Activated CD8-positive, alpha-beta T cell treated with anti-CD3 and anti-CD28 coated beads for 36 hours (primary cell): ENCODE data around the gene NLGN1. TPM values are rescaled to one million over a fixed set of nuclear protein-coding genes. Genes with fewer than 3 reads are reported as not detected.

Experiments used
- ATAC-seq: fragments of 200-7000 bp; cut with Tn5 transposase; one replicate; pipeline ENCODE4 v1.10.0; 2021; ENCODE audit warnings: mild to moderate bottlenecking, moderate library complexity
- CTCF ChIA-PET: fragments of 350-600 bp; sonication (Branson Sonifier 250); formaldehyde crosslinking; loops from one replicate; lab custom pipeline; 2021; ENCODE audit warnings: antibody characterized with exemption; lab: Charles Lee
- POLR2A ChIA-PET: fragments of 350-600 bp; sonication (Branson Sonifier 250); formaldehyde crosslinking; loops from one replicate; lab custom pipeline; 2021; ENCODE audit warnings: antibody characterized with exemption; lab: Charles Lee
- DNase-seq: peaks from one replicate; pipeline ENCODE4 v3.0.0-alpha.2; 2020
- H3K27ac Mint-ChIP-seq: one replicate; pipeline ENCODE4 v1.8.0; 2021; ENCODE audit warnings: mild to moderate bottlenecking, mixed read lengths
- H3K27me3 Mint-ChIP-seq: one replicate; pipeline ENCODE4 v1.8.0; 2021; ENCODE audit warnings: mixed read lengths
- H3K36me3 Mint-ChIP-seq: one replicate; pipeline ENCODE4 v1.8.0; 2021; ENCODE audit warnings: low read depth, mixed read lengths
- H3K4me1 Mint-ChIP-seq: one replicate; pipeline ENCODE4 v1.8.0; 2021; ENCODE audit warnings: low read depth, mixed read lengths
- H3K4me3 Mint-ChIP-seq: one replicate; pipeline ENCODE4 v1.8.0; 2021; ENCODE audit warnings: mild to moderate bottlenecking, moderate library complexity, mixed read lengths
- H3K9me3 Mint-ChIP-seq: one replicate; pipeline ENCODE4 v1.8.0; 2021; ENCODE audit warnings: mixed read lengths
- intact Hi-C: fragments of 100-400 bp; cut with micrococcal nuclease; formaldehyde crosslinking; loops from one replicate; pipeline ENCODE4 v1.10.0; 2022
- total RNA-seq, 2 experiments: library from RNA; stranded (reverse); gene quantifications; one replicate each; pipeline ENCODE4 v1.2.3, GENCODE V29; 2021
- TF ChIP-seq, protein P1 (sequence below): fragments of 200-600 bp; IDR thresholded peaks from one replicate; pipeline ENCODE4 v1.8.0; 2022; ENCODE audit warnings: antibody characterized with exemption, mild to moderate bottlenecking

NLGN1 gene
- total RNA-seq, 2 experiments from 2014 or later: not detected

DNA sequence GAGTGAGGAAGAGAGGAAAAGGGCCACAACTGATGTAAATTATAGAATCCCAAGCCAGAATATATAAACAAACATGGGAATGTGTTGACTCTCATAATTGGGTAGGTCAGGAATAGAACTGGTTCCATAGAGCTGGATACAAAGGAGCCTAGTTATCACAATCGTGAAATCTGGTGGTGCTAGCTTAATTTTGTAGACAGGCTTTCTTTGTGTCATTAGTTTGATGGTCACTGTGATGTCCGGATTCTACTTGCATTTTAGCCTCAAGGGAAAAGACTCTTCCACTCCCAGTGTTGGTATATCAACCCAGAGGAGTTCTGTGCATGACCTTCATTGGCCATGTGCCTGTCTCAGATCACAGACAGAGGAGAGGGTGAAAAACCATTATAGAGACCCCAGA is 81.8 kb downstream of the NLGN1 start:
- intact Hi-C loops: no loop called here
- CTCF ChIA-PET: interaction anchor here (0.7 kb wide), 1 partner anchor 1201 kb away, joined by 3 read pairs; no protein-coding TSS in a partner anchor
- H3K36me3 Mint-ChIP-seq: no peaks in the 10 kb centered on the region

GRCh38 chr3:173501931-173502489 is 104.5 kb downstream of the NLGN1 start:
- intact Hi-C loops: no loop called here
- H3K27ac Mint-ChIP-seq: no peak overlapping the region
- CTCF ChIA-PET: no interaction called here
- TF ChIP-seq, protein P1, sequence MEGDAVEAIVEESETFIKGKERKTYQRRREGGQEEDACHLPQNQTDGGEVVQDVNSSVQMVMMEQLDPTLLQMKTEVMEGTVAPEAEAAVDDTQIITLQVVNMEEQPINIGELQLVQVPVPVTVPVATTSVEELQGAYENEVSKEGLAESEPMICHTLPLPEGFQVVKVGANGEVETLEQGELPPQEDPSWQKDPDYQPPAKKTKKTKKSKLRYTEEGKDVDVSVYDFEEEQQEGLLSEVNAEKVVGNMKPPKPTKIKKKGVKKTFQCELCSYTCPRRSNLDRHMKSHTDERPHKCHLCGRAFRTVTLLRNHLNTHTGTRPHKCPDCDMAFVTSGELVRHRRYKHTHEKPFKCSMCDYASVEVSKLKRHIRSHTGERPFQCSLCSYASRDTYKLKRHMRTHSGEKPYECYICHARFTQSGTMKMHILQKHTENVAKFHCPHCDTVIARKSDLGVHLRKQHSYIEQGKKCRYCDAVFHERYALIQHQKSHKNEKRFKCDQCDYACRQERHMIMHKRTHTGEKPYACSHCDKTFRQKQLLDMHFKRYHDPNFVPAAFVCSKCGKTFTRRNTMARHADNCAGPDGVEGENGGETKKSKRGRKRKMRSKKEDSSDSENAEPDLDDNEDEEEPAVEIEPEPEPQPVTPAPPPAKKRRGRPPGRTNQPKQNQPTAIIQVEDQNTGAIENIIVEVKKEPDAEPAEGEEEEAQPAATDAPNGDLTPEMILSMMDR: no peak
- H3K27me3 Mint-ChIP-seq: no peaks in the 10 kb centered on the region
- POLR2A ChIA-PET: no interaction called here
- ATAC-seq (no peak), DNase-seq (no peak)
- no peak overlapping the region for H3K4me3 Mint-ChIP-seq
- H3K36me3 Mint-ChIP-seq: no peaks in the 10 kb centered on the region
- H3K9me3 Mint-ChIP-seq: peaks cover 5% of the 10 kb centered on the region
- no peaks in the 10 kb centered on the region for H3K4me1 Mint-ChIP-seq

More for the DNA sequence above, 81.8 kb downstream of the NLGN1 start:
- DNase-seq: no peak
- POLR2A ChIA-PET: no interaction called here
- ATAC-seq: no peak
- no peaks in the 10 kb centered on the region for H3K4me1 Mint-ChIP-seq
- H3K27ac Mint-ChIP-seq: no peak overlapping the region
- peaks cover 6% of the 10 kb centered on the region for H3K9me3 Mint-ChIP-seq
- H3K4me3 Mint-ChIP-seq: no peak overlapping the region
- TF ChIP-seq, protein P1: no peak
- H3K27me3 Mint-ChIP-seq: no peaks in the 10 kb centered on the region

DNA sequence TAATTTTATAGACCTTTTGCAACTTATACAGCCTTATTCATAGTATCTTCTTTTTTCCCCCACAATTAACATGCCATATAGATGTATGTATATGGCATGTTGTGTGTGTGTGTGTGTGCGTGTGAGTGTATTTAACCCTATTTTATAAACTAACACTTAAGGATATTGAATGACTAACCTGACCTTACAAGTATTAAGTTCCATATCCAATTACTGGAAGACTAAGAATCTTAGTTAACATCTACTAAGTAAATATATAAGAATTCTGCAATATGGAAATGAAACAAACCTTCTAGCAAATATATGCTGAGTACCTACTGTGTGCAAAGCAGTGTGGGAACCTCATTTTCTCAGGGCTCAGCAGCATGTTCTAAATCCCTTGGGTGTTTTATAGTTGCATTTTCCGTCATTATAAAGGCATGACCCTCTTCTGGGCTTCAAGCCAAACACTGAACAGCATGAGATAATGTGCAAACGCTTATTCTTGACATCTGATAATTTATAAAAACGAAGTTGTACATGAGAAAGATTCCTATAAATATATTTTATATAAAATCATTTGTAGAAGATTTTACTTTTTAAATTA is 105.5 kb downstream of the NLGN1 start:
- Mint-ChIP-seq H3K36me3 (no peaks in the 10 kb centered on the region), H3K4me3 (no peak overlapping the region), H3K27ac (no peak overlapping the region), H3K4me1 (no peaks in the 10 kb centered on the region), H3K27me3 (no peaks in the 10 kb centered on the region), H3K9me3 (peaks cover 5% of the 10 kb centered on the region)
- TF ChIP-seq, protein P1: no peak
- intact Hi-C loops: no loop called here
- ATAC-seq (no peak), DNase-seq (no peak)
- POLR2A ChIA-PET: no interaction called here
- CTCF ChIA-PET: no interaction called here

DNA sequence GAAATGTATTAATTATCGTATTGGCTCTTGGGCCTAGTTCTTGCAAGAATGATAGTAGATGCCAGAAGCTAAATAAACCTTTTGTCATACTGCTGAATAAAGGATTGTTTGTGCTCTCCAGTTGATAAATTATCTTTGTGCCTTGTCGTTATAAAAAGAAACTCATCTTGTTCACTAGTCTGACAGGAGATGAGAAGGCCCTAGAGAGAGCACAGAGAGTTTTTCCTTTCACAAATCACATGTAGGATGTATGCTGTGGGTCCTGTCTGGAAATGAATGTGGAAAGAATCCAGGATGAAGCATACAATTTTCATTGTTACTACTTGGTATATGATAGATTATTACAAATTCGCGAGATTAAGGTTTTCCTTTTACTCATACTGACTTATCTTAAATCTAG is 113.0 kb downstream of the NLGN1 start:
- TF ChIP-seq, protein P1: no peak
- POLR2A ChIA-PET: no interaction called here
- intact Hi-C loops: no loop called here
- H3K4me3 Mint-ChIP-seq: no peak overlapping the region
- no peaks in the 10 kb centered on the region for H3K36me3 Mint-ChIP-seq
- H3K27ac Mint-ChIP-seq: no peak overlapping the region
- H3K27me3 Mint-ChIP-seq: no peaks in the 10 kb centered on the region
- no peak for ATAC-seq
- peaks cover 1% of the 10 kb centered on the region for H3K4me1 Mint-ChIP-seq
- H3K9me3 Mint-ChIP-seq: no peaks in the 10 kb centered on the region
- CTCF ChIA-PET: no interaction called here
- no peak for DNase-seq

GRCh38 chr3:173513123-173513522 is 115.6 kb downstream of the NLGN1 start:
- Mint-ChIP-seq H3K27ac (no peak overlapping the region), H3K9me3 (no peaks in the 10 kb centered on the region), H3K27me3 (no peaks in the 10 kb centered on the region), H3K4me3 (no peak overlapping the region), H3K36me3 (no peaks in the 10 kb centered on the region), H3K4me1 (peaks cover 1% of the 10 kb centered on the region)
- ChIA-PET POLR2A (no interaction called here), CTCF (no interaction called here)
- peak; percentile 37 for ATAC-seq
- intact Hi-C loops: no loop called here
- DNase-seq: no peak
- TF ChIP-seq, protein P1: no peak
